HG03469 (cell line): ENCODE data around the gene EIF5A.

ENCODE experiments used
- ATAC-seq: cut with Tn5 transposase; IDR thresholded peaks from one replicate; pipeline ENCODE4 v1.9.1; 2021; ENCODE audit warnings: mild to moderate bottlenecking, moderate library complexity, moderate number of reproducible peaks; ENCODE audit not compliant: unreplicated experiment

The EIF5A gene

DNA sequence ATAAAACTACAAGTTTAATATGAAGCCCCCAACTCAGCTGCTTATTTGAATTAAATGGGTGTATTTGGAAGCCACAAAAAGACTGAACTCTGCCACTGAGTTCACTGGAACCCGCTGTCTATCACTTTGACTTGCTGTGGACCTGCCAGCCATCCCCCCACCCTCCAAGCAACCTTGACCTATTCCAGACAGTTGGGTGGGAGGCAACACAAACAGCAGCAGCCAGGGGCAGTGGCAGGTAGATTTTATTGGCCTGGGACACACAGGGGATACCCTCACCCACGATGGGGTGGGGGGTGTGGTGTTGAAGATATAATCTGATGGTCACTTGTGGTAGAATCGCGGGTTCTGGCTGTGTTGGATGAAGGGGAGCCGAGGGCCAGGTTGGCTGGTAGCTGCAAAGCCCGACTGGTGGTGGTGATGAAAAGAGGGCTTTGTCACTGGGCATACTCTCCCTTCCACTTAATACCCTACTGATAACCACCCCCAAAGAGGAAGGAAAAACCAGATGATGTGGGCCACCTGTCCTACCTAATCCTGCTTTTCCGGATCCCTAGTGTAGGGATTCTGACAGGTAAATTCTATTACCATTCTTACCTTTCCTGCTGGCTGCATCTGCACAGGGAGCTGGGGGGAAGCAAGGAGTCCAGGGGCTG lies 5.1 kb downstream of the EIF5A start:
- ATAC-seq: no peak

DNA sequence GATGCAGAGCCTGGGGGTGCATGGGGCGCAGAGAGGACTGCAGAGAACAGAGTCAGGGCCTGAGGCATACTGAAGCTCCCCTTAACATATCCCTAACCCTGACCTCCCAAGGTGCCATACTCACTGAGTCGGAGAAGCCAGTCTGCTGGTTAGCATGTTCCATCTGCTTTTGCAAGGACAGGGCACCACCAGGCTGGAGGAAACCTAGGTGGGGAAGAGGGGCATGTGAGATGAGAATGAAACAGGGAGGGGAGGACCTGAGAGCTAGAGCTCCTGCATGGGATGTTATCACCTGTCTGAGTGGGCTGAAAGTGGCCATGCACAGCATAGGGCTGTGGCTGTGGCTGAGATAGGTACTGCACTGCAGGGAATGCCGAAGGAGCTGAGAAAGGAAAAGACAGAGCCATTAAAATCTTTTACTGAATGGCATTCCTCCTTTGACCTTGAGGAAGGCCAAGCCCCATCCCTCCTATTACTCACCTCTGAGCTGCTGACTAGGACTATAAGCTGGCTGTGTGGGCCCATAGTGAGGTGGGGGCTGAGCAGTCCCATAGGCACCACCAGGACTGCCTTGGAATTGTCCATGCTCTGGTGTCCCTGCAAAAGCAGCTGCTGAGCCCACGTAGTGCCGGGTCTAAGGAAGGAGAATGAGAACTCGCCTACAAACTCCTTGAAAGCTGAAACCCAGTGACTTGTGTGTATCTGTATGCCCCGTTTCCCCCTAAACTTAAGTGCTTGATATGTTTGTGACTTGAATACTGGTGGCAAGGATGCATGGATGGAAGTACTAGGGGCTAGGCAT lies 5.9 kb downstream of the EIF5A start:
- no peak for ATAC-seq

DNA sequence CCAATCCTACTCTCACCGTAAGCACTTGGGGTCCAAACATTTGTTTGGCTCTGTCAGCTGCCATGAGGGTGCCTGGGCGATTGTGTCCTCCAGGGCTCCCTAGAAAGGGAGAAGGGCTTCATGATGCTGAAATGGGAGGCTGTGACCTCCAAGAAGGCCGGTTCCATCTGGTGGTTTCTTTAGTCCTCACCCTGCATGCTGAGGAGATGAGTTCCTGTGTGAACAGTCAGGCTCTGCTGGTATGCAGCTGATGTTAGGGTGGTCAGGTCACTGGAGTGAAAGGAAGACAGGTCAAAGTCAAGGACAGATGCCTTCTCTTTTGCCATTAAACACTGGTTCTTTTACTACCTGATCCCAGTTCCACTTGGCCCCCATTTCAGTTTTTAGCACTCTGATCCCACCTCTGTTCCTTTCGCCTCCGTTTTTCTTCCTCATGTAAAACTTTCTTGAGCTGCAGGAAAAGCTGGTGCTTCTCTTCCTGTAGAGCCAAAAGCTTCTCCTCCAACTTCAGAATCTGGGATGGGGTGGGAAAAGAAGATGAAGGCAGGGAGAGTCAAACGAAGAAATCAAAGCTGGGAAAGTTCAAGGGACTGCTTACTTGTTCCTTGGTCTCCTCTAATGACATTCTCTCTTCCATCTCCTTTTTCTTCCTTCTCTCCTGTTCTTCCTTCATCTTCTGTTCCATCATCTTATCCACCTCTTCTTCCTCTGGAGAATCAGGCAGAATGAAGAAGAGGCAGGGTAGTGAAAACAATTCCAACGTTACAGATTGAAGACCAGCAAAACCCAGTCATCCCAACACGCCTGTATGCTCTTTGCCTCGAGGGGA lies 6.7 kb downstream of the EIF5A start:
- no peak for ATAC-seq

DNA sequence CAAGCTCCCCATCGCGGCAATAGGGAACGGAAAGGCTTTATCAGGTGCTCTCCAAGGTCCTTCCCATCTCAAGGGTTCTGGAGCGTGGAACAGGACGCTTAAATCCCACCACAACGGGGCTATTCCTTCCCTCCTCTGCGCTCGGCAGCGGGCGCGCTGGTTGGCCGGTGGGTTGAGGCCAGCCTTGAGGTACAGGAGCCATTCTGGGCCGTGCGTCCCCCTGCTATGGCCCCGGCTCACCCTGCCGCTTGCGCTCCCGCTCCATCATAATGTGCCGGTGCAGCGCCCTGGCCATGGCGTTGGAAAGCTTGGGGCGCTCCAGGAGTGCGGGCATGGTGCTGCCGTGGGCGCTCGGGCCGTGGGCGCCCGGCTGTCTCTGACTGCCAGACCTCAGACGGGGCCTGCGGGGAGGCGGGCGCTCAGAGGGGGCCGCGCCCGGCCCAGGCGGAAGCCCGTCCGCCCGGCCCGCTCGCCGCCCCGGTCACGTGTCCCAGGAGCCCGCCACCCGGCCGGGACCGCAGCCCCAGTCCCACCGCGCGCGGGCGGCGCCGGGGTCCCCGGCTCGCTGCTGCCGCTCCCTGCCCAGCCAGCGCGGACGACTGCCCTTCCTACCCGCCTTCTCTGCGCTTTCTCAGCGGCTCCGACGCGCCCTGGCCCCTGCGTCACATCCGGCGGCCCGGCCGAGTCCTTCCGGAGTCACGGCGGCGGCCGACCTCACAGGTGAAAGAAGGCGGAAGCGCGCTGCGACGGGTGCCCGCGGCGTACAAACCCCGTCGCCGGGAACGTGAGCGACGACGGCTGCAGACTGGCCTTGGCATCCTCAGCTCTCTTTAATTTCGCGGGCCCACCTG lies 7.5 kb downstream of the EIF5A start, which contains the start of gene GPS2:
Gene GPS2, minus strand, starts transcription at position 642 of the 851 bp plus-strand sequence. Its CDS starts 308 bp downstream, at position 334.
- peak; percentile 37 for ATAC-seq

DNA sequence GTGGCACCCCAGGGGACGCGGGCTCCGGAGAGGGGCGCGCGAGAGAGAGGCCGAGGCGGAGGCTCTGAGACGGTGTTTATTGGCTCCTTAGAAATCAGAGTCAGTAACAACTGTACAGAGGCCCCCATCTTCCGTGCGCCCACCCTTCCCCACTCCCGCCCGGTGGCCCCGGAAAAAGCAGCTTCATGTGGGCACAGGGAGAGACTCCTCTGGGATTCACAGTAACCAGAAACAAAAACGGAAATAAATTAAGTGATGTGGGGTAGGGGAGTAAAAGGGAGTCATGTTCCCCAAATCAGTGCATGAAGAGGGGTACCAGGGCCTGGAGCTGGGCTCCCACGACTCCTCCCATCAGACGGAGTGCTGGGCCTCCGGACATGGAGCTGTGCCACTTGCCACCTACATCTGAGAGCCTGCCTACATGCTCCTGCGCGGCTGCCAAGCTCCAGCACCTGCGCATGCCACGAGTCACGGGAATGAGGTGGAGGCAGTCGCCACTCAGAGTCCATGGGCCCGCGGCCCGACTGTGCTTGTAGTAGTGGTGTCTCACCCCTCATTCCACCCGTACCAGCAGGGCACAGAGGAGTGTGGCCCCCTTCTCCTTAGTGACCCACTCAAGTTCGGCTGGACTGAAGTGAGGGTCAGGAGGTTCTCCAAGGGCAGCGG lies 8.3 kb downstream of the EIF5A start:
- ATAC-seq: no peak

DNA sequence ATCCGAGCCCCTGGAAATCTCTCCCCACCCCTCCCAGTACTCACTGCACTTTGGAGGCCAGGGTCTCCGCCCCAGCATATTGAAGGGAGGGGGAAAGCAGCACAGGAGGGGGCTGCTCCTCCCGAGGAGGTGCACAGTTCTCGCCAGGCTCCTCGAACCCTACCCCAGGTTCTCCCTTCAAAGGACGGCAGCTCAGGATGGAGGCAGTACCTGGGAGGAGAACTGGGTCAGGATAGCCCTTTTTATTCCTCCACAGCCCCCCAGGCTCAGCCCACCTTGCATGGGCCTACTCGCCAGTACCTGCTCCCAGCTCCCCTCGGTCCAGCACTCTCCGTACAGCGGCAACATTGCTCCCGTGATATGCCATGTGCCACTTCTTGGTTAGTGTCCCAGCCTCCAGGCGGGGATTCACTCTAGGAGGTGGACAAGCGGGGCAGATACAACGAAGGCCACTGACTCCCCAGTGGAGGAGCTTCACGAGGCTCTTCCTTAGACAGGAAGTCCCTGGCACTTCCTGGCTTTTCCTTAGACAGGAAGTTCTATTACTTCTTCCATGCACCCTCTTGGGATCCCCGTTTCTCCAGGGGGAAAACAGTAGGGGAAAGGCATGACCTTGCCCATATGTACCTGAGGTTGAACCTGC lies 9.9 kb downstream of the EIF5A start:
- ATAC-seq: no peak

DNA sequence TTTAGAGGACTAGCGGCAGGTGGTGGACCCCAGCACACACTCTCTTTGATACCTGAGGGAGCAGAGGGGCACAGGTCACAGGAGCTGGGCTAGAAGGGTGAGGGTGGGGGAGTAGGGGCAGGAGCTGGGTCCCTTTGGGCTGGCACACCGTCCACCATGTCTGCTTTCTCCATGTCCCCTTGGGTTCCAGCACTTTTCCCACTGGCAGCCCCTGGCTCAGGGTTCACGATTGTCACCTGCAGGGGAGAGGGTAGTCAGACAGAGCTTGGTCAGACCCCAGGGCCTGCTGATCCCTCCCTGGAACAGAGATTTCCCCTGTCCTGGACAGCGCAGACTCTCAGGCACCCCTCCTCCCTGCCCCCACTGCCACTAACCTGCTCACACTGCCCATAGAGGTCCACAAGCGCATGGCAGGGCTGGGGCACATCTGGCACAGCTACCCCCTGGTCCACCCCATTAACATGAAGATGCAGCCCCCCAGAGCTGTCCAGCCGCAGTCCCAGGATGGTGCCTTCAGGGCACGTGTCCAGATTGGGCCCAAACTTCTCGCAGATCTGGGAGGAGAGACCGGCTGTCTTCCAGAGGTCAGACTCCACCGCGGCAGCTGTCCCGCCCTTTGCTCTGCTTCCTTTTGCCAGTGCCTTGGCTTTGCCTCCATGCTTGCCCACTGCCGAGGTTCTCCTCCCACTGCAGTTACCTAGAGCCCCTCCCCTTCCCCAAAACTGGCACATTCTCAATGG lies 10.9 kb downstream of the EIF5A start:
- no peak for ATAC-seq

DNA sequence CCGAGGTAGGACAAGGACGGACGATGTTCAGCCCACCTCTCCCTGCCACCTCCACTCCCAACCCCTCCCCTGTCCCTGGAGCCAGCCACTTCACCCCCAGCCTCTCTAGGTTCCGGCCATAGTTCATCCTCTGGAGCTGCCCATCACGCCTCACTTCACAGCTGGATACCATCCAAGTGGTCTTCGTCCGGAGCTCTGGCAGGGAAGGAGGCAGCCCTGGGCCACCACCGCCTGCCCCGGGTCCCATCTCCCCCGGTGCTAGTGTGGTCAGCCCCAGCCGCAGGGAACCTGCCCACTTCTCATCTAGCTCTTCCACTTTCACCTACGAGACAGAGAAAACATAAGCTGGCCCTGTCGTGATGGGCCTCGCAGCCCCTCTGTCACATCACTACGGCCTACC lies 14.0 kb downstream of the EIF5A start:
- ATAC-seq: no peak

DNA sequence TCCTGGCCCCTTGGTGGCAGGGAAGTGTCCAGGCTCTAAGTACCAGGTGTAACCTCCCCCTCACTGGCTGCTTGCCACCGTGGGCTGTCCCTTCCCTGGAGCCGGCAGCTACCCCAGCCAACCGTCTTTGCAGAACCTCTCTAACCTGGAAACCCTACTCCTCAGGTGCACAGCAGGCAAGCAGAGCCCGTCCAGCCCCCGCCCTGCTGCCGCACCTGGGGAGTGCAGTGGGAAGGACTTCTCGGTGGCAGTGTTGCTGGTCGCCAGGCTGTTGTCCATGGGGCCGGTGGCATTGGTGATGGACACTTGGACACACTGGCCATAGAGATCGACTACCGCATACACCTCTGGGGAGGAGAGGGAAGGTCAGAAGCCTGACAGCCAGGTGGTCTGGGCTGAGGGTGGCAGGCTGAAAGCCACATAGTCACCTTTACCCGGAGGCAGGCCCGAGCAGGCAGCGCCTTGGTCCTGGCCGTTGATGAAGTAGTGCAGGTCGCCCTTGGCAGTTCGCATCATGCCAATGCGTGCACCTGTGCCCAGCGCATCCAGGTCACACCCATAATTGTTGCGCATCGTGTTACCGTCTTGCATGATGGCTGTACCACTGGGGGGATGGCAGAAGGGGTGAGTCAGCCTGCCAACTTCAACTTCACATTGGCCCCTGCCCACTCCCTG lies 15.2 kb downstream of the EIF5A start:
- no peak for ATAC-seq

DNA sequence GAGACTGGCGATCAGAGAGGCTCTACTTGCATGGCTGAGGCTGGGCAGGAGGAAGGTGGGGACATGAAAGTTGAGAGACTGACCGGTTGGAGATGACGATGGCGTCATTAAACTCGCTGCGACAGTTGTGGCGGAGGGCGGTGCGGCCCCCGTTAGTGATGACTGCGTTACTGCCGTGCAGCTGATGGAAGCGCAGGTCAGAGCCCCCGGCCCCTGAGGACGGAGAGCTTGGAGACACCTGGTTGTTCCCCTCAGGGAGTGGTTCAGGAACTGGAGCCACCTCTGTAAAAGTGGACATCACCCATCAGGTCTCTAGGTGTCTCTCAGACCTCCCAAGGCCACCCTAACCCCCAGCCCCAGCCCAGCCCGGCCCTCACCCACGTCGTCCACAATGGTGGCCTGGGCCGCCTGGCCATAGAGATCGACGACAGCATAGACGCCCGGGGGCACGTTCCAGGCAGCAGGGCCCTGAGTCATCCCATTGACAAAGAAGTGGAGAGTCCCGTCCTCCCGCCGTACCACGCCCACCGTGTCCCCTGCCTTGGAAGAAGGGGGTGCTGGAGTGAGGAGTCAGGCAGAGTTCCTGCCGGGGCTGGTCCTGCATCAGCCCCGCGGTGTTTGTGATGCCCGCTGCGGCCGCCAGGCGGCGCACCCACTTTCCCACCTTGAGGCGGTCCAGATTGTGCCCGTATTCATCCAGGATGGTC lies 16.5 kb downstream of the EIF5A start:
- ATAC-seq: no peak

DNA sequence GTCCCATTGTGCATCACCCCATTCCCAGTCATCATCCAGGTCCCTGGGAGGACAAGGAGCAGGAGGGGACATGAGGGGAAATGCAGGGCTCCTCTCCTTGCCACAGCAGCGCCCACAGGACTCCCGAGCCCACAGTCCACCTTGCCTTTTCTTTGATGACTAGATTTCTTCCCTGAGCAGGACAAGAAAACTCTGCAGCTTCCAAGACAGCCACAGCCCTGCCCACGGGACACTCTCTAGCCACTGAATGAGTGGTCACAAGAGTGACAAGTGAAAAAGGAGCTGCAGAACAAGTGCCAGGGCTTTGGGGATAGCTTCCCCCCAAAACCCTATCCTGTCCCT lies 17.0 kb downstream of the EIF5A start:
- no peak for ATAC-seq

DNA sequence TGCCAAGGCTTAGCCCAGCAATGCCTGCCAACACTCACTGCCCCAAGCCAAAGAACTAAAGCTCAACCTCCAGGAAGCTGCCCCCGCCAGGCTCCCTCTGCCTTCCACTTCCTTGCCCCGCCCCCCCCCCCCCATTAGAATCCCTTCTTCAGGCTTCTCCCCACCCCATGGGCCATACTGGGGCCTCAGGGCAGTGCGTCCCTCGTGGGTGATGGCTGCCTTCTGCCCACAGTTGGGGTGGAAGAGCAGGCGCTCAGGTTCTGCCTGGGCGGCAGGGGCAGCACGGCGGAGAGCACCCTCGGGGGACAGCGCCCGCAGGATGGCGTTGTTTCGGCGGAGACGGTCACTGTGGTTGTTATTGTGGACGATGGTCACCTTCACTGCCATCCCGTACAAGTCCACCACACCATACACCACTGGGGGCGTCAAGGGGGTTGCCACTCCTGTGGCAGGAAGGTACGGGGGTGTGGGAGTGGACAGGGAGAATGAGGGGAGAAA lies 17.7 kb downstream of the EIF5A start:
- ATAC-seq: no peak

DNA sequence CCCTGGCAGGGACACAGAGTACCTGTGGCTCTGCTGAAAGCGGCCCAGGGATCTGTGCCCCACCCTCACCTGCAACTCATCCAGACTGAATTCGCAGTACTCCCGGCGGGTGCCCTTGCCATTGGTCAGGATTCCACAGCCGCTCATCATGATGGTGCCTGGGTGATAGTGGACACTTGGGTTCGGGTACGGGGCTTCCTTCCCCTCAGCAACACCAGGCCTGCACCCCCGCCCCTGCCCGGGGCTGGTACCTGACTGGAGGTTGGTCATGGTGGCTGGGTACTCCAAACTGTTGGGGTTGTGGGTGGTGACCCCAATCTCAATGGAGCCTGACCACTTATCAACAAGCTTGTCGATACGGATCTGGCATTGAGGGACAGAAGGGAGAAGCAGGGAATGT lies 18.8 kb downstream of the EIF5A start:
- ATAC-seq: no peak

DNA sequence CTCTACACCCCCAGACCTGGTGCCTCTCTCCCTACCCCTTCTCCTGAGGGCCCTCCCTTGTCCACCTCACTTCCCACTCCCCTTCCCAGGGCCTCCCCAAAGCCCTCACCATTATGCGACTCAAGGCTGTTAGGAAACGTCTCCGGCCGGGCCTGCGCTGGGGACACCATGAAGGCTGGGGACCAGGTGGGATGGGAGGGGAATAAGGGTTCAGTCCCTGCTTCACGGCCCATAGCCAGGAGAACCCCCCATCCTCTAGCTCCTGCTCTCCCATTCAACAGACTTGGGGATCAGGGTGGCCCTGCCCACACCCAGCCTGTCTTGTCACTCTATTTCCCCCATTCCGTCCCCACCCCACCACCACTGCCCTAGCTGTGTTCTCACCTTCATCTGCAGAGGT lies 19.6 kb downstream of the EIF5A start:
- no peak for ATAC-seq

DNA sequence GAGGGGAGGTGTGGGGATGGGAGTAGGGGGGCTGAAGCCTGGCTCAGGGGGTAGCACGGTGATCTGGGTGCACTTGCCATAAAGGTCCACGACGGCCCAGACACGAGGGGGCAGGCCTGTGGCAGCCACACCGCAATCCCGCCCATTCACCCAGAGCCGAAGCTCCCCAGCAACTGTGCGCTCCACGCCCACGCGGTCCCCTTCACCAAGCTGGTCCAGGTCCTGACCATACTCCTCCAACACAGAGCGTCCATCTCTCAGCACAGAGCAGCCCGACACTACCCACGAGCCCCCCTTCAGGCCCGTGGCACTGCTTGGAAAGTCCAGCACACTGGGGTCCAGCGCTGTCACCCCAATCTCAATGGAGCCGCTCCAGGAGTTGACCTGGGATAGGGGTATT lies 20.1 kb downstream of the EIF5A start:
- ATAC-seq: no peak

DNA sequence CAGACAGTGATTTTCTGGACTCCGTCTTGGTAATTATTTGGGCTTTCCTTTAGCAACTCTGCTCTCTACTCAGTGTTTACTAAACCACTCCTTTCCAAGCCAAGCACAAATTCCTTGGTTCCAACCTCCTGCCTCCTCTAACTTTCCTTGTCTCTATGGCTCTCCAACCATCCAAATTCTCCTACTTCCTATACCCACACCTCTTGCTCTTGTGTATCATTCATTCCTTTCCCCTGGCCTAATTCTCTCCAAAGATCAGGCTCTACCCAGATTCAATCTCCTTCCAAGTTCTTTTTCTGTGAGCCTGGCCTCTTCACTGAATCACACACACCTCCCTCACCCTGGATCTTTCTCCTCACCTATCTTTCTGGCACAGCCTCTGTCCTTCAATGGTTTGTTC lies 20.6 kb downstream of the EIF5A start:
- no peak for ATAC-seq

DNA sequence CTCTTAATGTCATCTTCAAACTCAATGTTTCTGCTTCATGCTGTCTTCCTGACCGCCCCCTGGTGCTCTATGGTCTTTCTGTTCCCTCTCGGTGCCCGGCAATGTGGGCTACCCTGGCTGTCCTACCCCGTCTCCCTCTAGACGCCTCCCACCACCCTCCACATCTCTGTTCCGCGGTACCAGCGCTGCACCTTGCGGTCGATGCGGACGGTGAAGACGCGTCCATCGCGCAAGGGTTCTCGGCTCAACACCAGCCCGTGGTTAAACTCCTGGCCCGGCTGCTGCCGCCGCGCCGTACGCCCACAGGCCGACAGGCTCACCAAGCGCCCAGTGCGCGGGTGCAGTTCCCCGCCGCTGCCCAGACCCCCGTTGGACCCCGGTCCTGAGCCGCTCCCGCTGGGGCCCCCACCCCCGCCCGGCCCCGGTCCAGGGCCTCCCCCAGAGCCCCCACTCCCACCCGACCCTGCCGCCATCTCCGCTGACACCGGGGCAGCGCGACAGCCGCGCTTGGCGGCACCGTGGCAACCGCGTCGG lies 21.5 kb downstream of the EIF5A start, which contains the start of gene NEURL4:
Gene NEURL4, minus strand, starts transcription at position 496 of the 534 bp plus-strand sequence. Its CDS starts 23 bp downstream, at position 473.
- ATAC-seq: no peak
